HepG2 (cell line): Measurements from ENCODE around the gene CARHSP1. TPM values are rescaled to one million over a fixed set of nuclear protein-coding genes. Genes with fewer than 3 reads are reported as not detected.
"Not testable (repeated sequence)": the region's sequence is repeated elsewhere in the genome, so short reads cannot be mapped to it uniquely, and the experiment has no call there.

ENCODE experiments used
- ATAC-seq: fragments of 200-7000 bp; cut with Tn5 transposase; 3 replicates; pipeline ENCODE4 v1.9.1; 2020; ENCODE audit warnings: mild to moderate bottlenecking, moderate library complexity
- BruUV-seq: library from RNA; stranded (reverse); fragments of 400-500 nt; replicated peaks from 2 replicates; lab custom pipeline; 2021; lab: Mats Ljungman, UMichigan
- CTCF ChIA-PET: fragments of 300-600 bp; formaldehyde crosslinking; extraction: SDS; loops from one replicate; lab custom pipeline; 2021; ENCODE audit warnings: low total read pairs, inconsistent platforms, low intra/inter-chr PET ratio; lab: Yijun Ruan, JAX
- POLR2A ChIA-PET: fragments of 350-600 bp; sonication (Branson Sonifier 250); formaldehyde crosslinking; loops from one replicate; lab custom pipeline; 2020; ENCODE audit warnings: antibody characterized with exemption, inconsistent platforms; lab: Yijun Ruan, JAX
- DNase-seq: peaks from one replicate; pipeline ENCODE4 v3.0.0-alpha.2; 2015; ENCODE audit warnings: low spot score
- FAIRE-seq: peaks from 3 replicates; lab custom pipeline; 2011; peaks lifted over from hg19 to GRCh38; lab: Jason Lieb, UNC
- H2AFZ ChIP-seq: one replicate; pipeline ENCODE4 v1.6.1; 2011; ENCODE audit warnings: low read length, inconsistent platforms
- H3K27ac ChIP-seq: fragments of 300-600 bp; 3 replicates; pipeline ENCODE4 v1.8.0; 2011; ENCODE audit warnings: mixed run types, mild to moderate bottlenecking, mixed read lengths, low read length, inconsistent platforms; ENCODE audit not compliant: insufficient read depth; ENCODE audit errors: extremely low read length
- H3K27me3 ChIP-seq, 2 experiments: fragments of 200-600 bp in 1 of 2; 2 replicates in 1 of 2; 3 replicates in 1 of 2; pipeline versions ENCODE4 v1.6.0 to v1.8.0; 2011; ENCODE audit warnings: low read length in 2 of 2, mild to moderate bottlenecking in 2 of 2, moderate library complexity in 2 of 2, inconsistent platforms in 1 of 2; ENCODE audit not compliant: insufficient read depth in 2 of 2, control insufficient read depth in 1 of 2
- H3K36me3 ChIP-seq, 2 experiments: fragments of 200-600 bp in 1 of 2; replicated peaks in 1 of 2; 2 replicates in 1 of 2; 3 replicates in 1 of 2; pipeline versions ENCODE4 v1.5.1 to v1.8.0; 2011; ENCODE audit warnings: low read length in 2 of 2, inconsistent platforms in 1 of 2; ENCODE audit not compliant: insufficient read depth in 2 of 2, control insufficient read depth in 1 of 2
- H3K4me1 ChIP-seq: 2 replicates; pipeline ENCODE4 v1.5.1; 2012; ENCODE audit warnings: low read length, inconsistent platforms; ENCODE audit not compliant: insufficient read depth
- H3K4me2 ChIP-seq: 2 replicates; pipeline ENCODE4 v1.6.0; 2011; ENCODE audit warnings: low read depth, low read length, inconsistent platforms
- H3K4me3 ChIP-seq, 3 experiments: fragments of 200-600 bp in 1 of 3; sonication (generic), shearing (Covaris generic) in 1 of 3; replicated peaks in 1 of 3; 2 replicates each; pipeline ENCODE4 v1.5.1; 2011 to 2016; ENCODE audit warnings: low read length in 3 of 3, inconsistent platforms in 2 of 3, low read depth in 2 of 3, mild to moderate bottlenecking in 2 of 3, control low read depth in 1 of 3, mixed read lengths in 1 of 3; ENCODE audit not compliant: insufficient read depth in 1 of 3
- H3K79me2 ChIP-seq: one replicate; pipeline ENCODE4 v1.6.1; 2011; ENCODE audit warnings: low read length, inconsistent platforms; ENCODE audit not compliant: insufficient read depth
- H3K9ac ChIP-seq: 2 replicates; pipeline ENCODE4 v1.6.0; 2011; ENCODE audit warnings: mild to moderate bottlenecking, low read depth, low read length, inconsistent platforms; ENCODE audit not compliant: insufficient read depth
- H3K9me3 ChIP-seq: 2 replicates; pipeline ENCODE4 v1.5.1; 2012; ENCODE audit warnings: mild to moderate bottlenecking, low read length
- H4K20me1 ChIP-seq: 2 replicates; pipeline ENCODE4 v1.6.0; 2011; ENCODE audit warnings: inconsistent platforms, mild to moderate bottlenecking, low read length, moderate library complexity; ENCODE audit not compliant: insufficient read depth
- FOXK1 ChIP-seq: sonication (generic); formaldehyde crosslinking; IDR thresholded peaks from 2 replicates; pipeline ENCODE4 v1.4.0; 2020; ENCODE audit warnings: low read depth, missing genetic modification reagents, borderline replicate concordance
- NFIB ChIP-seq: sonication (generic); formaldehyde crosslinking; IDR thresholded peaks from 2 replicates; pipeline ENCODE4 v1.9.0; 2021; ENCODE audit warnings: missing genetic modification reagents, mild to moderate bottlenecking, borderline replicate concordance
- TRIM24 ChIP-seq: sonication (generic); formaldehyde crosslinking; IDR thresholded peaks from 2 replicates; pipeline ENCODE4 v1.8.0; 2022; ENCODE audit warnings: mild to moderate bottlenecking, missing genetic modification reagents
- ZMYM2 ChIP-seq: sonication (generic); formaldehyde crosslinking; IDR thresholded peaks from 2 replicates; pipeline ENCODE4 v1.8.0; 2022; ENCODE audit warnings: mild to moderate bottlenecking, missing genetic modification reagents
- ZNF350 ChIP-seq: sonication (generic); formaldehyde crosslinking; IDR thresholded peaks from 2 replicates; pipeline ENCODE4 v1.4.0; 2020; ENCODE audit warnings: mild to moderate bottlenecking, low read depth, missing genetic modification reagents, borderline replicate concordance
- ZNF430 ChIP-seq: sonication (generic); formaldehyde crosslinking; IDR thresholded peaks from 2 replicates; pipeline ENCODE4 v1.9.0; 2021; ENCODE audit warnings: mild to moderate bottlenecking, missing genetic modification reagents
- ZNF460 ChIP-seq: sonication (generic); formaldehyde crosslinking; IDR thresholded peaks from 2 replicates; pipeline ENCODE4 v1.5.1; 2020; ENCODE audit warnings: missing genetic modification reagents, mild to moderate bottlenecking, borderline replicate concordance
- whole genome bisulfite sequencing: methylation state at CpG from one replicate; pipeline ENCODE4 v1.1.6; 2017; ENCODE audit warnings: low lambda C conversion rate; 5-methylcytosine and 5-hydroxymethylcytosine counted together
- in situ Hi-C: cut with HindIII; loops from 2 replicates; pipeline ENCODE4 v1.10.0; 2017; ENCODE audit warnings: low pct_unique_long_range_greater_than_20kb; ENCODE audit not compliant: extremely low pct_ligation_motif_present
- intact Hi-C: fragments of 100-400 bp; cut with micrococcal nuclease; formaldehyde crosslinking; loops from one replicate; pipeline ENCODE4 v1.10.0; 2022; ENCODE audit not compliant: unreplicated experiment
- polyA plus RNA-seq, 8 experiments: library from polyadenylated mRNA; depleted of rRNA in 3 of 8; stranded (reverse) in 7 of 8; unstranded in 1 of 8; fragments of >200 nt; fragmentation: Illumina TruSeq in 4 of 8; extraction: Trizol in 4 of 8; gene quantifications; 2 replicates each; pipeline versions ENCODE4 v1.2.1 to v1.2.3, GENCODE V29; 2011 to 2016; ENCODE audit warnings: low read depth in 4 of 8, missing spikeins in 1 of 8, mixed read lengths in 1 of 8; ENCODE audit not compliant: insufficient read depth in 1 of 8
- total RNA-seq, 5 experiments: library from RNA; depleted of rRNA; stranded (reverse); fragments of >200 nt; fragmentation: Illumina TruSeq; extraction: Trizol; gene quantifications; 2 replicates each; pipeline ENCODE4 v1.2.3, GENCODE V29; 2016; ENCODE audit warnings: low read depth in 1 of 5
- TF ChIP-seq, protein P1 (sequence below): sonication (generic); formaldehyde crosslinking; IDR thresholded peaks from 2 replicates; pipeline ENCODE4 v1.9.0; 2022; ENCODE audit warnings: missing genetic modification reagents, mild to moderate bottlenecking, borderline replicate concordance
- TF ChIP-seq, protein P2 (sequence below): sonication (generic); formaldehyde crosslinking; IDR thresholded peaks from 2 replicates; pipeline ENCODE4 v1.5.0; 2020; ENCODE audit warnings: mild to moderate bottlenecking, missing genetic modification reagents
- TF ChIP-seq, protein P3 (sequence below): sonication (generic); formaldehyde crosslinking; IDR thresholded peaks from 2 replicates; pipeline ENCODE4 v1.4.0; 2020; ENCODE audit warnings: missing genetic modification reagents
- TF ChIP-seq, protein P4 (sequence below): sonication (generic); formaldehyde crosslinking; IDR thresholded peaks from 2 replicates; pipeline ENCODE4 v1.5.0; 2020; ENCODE audit warnings: mild to moderate bottlenecking, missing genetic modification reagents

Gene CARHSP1
- total and polyA plus RNA-seq, 2 of the 13 experiments (the other 11 are each of a cell fraction or from before 2014, with no cell fraction given), result 173 to 345 TPM

DNA sequence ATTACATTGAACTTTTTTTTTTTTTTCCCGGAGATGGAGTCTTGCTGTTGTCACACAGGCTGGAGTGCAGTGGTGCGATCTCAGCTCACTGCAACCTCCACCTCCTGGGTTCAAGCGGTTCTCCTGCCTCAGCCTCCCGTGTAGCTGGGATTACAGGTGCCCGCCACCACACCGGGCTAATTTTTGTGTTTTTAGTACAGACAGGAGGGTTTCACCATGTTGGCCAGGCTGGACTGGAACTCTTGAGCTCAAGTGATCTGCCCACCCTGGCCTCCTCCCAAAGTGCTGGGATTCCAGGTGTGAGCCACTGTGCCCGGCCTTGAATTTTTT, 5.0 kb upstream of the CARHSP1 start:
- H3K27ac ChIP-seq, H3K9ac ChIP-seq, FAIRE-seq, H3K4me2 ChIP-seq, BruUV-seq, ATAC-seq, intact Hi-C loops, H3K79me2 ChIP-seq, in situ Hi-C loops, H3K36me3 ChIP-seq, H3K27me3 ChIP-seq, H4K20me1 ChIP-seq, H3K4me3 ChIP-seq, H3K9me3 ChIP-seq, DNase-seq, H2AFZ ChIP-seq: not testable (repeated sequence)
- peaks cover 75% of the 10 kb centered on the region for H3K4me1 ChIP-seq
- CTCF ChIA-PET, result interaction anchor here (0.6 to 1.2 kb wide), 3 partner anchors 10 to 239 kb away, joined by 3 to 7 read pairs (median 4); no protein-coding TSS in a partner anchor
- TF ChIP-seq, protein P1, sequence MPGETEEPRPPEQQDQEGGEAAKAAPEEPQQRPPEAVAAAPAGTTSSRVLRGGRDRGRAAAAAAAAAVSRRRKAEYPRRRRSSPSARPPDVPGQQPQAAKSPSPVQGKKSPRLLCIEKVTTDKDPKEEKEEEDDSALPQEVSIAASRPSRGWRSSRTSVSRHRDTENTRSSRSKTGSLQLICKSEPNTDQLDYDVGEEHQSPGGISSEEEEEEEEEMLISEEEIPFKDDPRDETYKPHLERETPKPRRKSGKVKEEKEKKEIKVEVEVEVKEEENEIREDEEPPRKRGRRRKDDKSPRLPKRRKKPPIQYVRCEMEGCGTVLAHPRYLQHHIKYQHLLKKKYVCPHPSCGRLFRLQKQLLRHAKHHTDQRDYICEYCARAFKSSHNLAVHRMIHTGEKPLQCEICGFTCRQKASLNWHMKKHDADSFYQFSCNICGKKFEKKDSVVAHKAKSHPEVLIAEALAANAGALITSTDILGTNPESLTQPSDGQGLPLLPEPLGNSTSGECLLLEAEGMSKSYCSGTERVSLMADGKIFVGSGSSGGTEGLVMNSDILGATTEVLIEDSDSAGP (CRISPR knock-in tag), result peak; percentile 22; the same call in 1 of the 2 replicates
- TF ChIP-seq ZMYM2 (0 out of 2 replicates have a peak, but pooled peaks have one; percentile 35), NFIB (0 out of 2 replicates have a peak, but pooled peaks have one; percentile 16), ZNF430 (CRISPR knock-in tag) (0 out of 2 replicates have a peak, but pooled peaks have one; percentile 29), TRIM24 (CRISPR knock-in tag) (0 out of 2 replicates have a peak, but pooled peaks have one; percentile 11), ZNF350 (CRISPR knock-in tag) (peak; percentile 34; the same call in 1 of the 2 replicates), FOXK1 (CRISPR knock-in tag) (0 out of 2 replicates have a peak, but pooled peaks have one; percentile 13), ZNF460 (CRISPR knock-in tag) (peak; percentile 75)
- TF ChIP-seq, protein P2, sequence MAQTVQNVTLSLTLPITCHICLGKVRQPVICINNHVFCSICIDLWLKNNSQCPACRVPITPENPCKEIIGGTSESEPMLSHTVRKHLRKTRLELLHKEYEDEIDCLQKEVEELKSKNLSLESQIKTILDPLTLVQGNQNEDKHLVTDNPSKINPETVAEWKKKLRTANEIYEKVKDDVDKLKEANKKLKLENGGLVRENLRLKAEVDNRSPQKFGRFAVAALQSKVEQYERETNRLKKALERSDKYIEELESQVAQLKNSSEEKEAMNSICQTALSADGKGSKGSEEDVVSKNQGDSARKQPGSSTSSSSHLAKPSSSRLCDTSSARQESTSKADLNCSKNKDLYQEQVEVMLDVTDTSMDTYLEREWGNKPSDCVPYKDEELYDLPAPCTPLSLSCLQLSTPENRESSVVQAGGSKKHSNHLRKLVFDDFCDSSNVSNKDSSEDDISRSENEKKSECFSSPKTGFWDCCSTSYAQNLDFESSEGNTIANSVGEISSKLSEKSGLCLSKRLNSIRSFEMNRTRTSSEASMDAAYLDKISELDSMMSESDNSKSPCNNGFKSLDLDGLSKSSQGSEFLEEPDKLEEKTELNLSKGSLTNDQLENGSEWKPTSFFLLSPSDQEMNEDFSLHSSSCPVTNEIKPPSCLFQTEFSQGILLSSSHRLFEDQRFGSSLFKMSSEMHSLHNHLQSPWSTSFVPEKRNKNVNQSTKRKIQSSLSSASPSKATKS (CRISPR knock-in tag), result 0 out of 2 replicates have a peak, but pooled peaks have one; percentile 30
- TF ChIP-seq, protein P3, sequence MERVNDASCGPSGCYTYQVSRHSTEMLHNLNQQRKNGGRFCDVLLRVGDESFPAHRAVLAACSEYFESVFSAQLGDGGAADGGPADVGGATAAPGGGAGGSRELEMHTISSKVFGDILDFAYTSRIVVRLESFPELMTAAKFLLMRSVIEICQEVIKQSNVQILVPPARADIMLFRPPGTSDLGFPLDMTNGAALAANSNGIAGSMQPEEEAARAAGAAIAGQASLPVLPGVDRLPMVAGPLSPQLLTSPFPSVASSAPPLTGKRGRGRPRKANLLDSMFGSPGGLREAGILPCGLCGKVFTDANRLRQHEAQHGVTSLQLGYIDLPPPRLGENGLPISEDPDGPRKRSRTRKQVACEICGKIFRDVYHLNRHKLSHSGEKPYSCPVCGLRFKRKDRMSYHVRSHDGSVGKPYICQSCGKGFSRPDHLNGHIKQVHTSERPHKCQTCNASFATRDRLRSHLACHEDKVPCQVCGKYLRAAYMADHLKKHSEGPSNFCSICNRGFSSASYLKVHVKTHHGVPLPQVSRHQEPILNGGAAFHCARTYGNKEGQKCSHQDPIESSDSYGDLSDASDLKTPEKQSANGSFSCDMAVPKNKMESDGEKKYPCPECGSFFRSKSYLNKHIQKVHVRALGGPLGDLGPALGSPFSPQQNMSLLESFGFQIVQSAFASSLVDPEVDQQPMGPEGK (CRISPR knock-in tag), result 0 out of 2 replicates have a peak, but pooled peaks have one; percentile 6
- TF ChIP-seq, protein P4, sequence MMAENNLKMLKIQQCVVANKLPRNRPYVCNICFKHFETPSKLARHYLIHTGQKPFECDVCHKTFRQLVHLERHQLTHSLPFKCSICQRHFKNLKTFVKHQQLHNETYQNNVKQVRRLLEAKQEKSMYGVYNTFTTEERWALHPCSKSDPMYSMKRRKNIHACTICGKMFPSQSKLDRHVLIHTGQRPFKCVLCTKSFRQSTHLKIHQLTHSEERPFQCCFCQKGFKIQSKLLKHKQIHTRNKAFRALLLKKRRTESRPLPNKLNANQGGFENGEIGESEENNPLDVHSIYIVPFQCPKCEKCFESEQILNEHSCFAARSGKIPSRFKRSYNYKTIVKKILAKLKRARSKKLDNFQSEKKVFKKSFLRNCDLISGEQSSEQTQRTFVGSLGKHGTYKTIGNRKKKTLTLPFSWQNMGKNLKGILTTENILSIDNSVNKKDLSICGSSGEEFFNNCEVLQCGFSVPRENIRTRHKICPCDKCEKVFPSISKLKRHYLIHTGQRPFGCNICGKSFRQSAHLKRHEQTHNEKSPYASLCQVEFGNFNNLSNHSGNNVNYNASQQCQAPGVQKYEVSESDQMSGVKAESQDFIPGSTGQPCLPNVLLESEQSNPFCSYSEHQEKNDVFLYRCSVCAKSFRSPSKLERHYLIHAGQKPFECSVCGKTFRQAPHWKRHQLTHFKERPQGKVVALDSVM, result peak; percentile 77
- WGBS, result 56% methylated on average over 7 of the region's 7 CpGs
- POLR2A ChIA-PET, result interaction anchor here (1.8 to 4.9 kb wide), 4 partner anchors 10 to 217 kb away, joined by 5 to 55 read pairs (median 7); partner anchors contain the start of gene HAPSTR1
